ENCODE measurements around the gene TAS2R4.
"Not testable (repeated sequence)": the region's sequence is repeated elsewhere in the genome, so short reads cannot be mapped to it uniquely, and the experiment has no call there.

Gene TAS2R4

GRCh38 chr7:141820067-141820466 lies 43.6 kb downstream of the TAS2R4 start:
- no peak for DNase-seq (ENCODE audit: low read depth, low spot score)

GRCh38 chr7:141822432-141822831 lies 46.0 kb downstream of the TAS2R4 start:
- not testable (repeated sequence) for H3K27ac ChIP-seq; DNase-seq (ENCODE audit: low read depth, low spot score)

More at GRCh38 chr7:141820067-141820466, 43.6 kb downstream of the TAS2R4 start:
- no peak overlapping the region for H3K27ac ChIP-seq
